ENCODE results near the gene RNF126.

The RNF126 gene

DNA sequence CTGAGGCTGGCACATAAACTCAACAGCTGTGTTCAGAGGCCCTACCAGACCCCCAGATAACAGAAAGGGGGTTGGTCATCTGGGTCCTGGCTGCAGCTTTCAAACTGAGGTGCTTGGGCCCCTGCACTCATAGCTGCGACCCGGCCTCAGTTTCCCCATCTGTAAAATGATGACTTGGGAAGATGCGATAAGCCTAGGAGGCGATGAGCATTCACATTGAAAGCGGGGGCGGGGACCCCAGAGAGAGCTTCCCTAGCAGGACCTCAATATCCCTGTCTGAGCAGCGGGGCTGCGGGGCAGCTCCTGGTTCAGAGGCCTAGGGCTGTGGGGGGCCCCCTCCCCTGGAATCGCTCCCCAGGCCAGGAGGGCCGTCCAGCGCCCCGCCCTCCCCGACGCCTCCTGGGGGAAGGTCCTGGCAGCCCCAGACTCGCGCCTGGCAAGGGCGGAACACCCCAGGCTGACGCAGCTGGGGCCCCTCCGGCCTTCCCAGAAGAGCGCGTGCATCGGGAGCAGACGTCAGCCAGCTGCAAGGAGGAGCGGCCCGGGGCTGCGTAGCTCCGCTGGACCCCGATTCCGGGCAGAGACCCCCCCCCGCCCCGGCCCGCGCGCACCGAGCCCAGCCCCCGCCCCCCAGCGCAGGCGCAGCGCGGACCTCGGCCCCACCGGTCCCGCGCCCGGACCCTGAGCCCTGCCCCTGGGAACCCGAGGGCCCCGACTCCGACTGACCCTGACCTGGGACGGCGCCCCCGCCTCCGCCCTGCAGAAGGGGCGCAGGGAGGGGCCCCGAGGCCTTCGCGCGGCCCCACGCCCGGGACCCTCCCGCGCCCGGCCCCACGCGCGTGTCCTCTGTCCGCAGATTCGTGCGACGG, 16.6 kb upstream of the RNF126 start:
- TF ChIP-seq, protein P1, sequence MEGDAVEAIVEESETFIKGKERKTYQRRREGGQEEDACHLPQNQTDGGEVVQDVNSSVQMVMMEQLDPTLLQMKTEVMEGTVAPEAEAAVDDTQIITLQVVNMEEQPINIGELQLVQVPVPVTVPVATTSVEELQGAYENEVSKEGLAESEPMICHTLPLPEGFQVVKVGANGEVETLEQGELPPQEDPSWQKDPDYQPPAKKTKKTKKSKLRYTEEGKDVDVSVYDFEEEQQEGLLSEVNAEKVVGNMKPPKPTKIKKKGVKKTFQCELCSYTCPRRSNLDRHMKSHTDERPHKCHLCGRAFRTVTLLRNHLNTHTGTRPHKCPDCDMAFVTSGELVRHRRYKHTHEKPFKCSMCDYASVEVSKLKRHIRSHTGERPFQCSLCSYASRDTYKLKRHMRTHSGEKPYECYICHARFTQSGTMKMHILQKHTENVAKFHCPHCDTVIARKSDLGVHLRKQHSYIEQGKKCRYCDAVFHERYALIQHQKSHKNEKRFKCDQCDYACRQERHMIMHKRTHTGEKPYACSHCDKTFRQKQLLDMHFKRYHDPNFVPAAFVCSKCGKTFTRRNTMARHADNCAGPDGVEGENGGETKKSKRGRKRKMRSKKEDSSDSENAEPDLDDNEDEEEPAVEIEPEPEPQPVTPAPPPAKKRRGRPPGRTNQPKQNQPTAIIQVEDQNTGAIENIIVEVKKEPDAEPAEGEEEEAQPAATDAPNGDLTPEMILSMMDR (IDR thresholded peaks at IDR 0.05): no peak

DNA sequence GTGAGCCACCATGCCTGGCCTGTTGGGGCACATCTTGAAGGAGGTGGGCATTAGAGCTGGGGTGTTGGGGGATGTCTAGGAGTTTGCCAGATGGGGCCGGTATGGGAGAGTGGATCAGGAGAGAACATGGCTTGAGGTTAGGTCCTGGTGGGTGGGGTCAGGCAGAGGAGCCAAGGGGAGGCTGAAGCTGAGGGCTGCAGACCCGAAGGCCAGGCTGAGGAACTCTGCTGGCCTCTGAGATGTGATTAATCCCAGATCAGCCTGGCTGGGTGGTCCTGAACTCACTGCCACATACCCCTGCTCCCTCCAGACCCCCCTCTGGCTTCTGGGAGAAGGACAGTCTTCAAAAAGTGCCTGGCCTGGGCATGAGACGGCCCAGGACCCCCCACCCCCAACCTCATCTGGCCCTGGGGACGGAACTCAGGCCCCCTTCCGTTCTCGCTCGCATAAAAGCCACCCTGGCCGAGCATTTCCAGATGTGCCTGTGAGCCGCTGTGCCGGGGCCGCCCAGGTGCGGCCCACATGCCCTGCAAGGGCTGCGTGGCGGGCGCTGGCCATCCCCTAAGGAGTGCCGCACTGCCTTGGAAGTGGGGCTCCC, 15.9 kb upstream of the RNF126 start:
- TF ChIP-seq, protein P1 (IDR thresholded peaks at IDR 0.05): no peak

DNA sequence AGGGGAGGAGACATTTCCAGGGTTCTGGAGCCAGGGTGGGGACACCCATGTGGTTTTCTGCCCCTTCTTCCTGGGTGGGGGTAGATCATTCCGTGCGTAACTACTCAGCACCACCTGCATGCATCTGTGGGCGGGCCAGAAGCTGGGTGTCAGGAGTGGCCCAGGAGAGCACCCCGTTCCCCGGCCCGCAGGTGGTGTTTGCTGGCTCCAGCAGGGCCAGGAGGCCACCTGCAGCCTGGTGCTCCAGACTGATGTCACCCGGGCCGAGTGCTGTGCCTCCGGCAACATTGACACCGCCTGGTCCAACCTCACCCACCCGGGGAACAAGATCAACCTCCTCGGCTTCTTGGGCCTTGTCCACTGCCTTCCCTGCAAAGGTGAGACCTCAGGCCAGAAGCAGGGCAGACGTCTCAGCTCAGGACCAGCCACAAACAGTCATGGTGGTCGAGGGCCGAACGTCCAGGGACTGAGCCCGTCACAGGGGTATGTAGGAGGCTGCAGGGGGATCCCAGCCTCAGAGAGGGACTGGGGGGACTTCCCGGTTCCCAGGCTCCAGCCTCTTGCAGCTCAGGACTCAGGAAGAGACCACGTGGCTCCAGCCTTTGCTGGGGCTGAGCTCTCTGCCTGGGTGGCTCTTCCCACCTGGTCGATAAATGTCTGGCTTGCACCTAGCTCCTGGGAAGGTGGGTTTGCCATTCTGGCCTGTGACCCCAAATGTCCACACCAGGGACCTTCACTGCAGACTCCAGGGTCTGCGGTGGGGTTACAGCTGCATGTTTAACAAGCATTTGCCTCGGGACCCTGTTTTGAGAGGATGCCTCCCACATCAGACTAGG, 14.8 kb upstream of the RNF126 start:
- TF ChIP-seq, protein P1 (IDR thresholded peaks at IDR 0.05): no peak

DNA sequence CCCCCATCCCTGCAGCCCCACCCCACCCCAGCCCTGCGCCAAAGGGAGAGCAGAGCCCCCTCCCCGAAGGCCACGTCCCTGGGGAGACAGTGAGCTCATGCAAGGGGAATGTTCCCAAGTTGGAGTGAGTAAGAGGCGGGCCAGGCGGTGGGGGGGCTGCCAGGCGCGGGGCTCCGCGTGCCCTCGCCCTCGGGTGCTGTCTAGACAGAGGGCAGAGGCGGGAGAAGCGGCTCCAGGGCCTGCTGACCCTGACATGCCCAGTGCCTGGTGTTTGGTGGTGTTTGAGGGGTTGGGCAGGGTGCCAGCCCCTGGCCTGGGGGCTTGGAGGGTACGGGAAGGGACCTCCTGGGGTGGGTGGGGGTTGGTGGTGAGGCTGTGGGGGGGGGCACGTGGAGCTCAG, 14.2 kb upstream of the RNF126 start:
- TF ChIP-seq, protein P1 (IDR thresholded peaks at IDR 0.05): no peak

GRCh38 chr19:676339-677105, 13.5 kb upstream of the RNF126 start, which contains the start of gene FSTL3:
Gene FSTL3, plus strand, starts transcription at chr19:676392. Its CDS starts 32 bp downstream, at chr19:676424.
- TF ChIP-seq, protein P1 (IDR thresholded peaks at IDR 0.05): no peak

GRCh38 chr19:676007-676338, 13.0 kb upstream of the RNF126 start:
- TF ChIP-seq, protein P1 (IDR thresholded peaks at IDR 0.05): no peak

Data from LNCAP (cell line).